ENCODE results near the gene RHOH.
A peak's percentile ranks its signal among the peaks of the same experiment; 100 is the strongest.

- TF ChIP-seq RAD51 (IDR thresholded peaks at IDR 0.05) (no peak), USF2 (IDR thresholded peaks at IDR 0.05; ENCODE audit: borderline replicate concordance, low read depth, low read length) (no peak), POLR2A (IDR thresholded peaks at IDR 0.05; ENCODE audit: low read depth, low read length) (peak; percentile 81), EED (IDR thresholded peaks at IDR 0.05; ENCODE audit: low read depth) (peak; percentile 48; the same call in 1 of the 2 replicates), PAX8 (IDR thresholded peaks at IDR 0.05) (no peak), SP1 (IDR thresholded peaks at IDR 0.05; ENCODE audit: low read depth, low read length) (no peak), SUZ12 (IDR thresholded peaks at IDR 0.05; ENCODE audit: unreplicated experiment) (no peak), CHD1 (IDR thresholded peaks at IDR 0.05; ENCODE audit: low read depth, low read length) (no peak), PBX3 (IDR thresholded peaks at IDR 0.05; ENCODE audit: insufficient replicate concordance, low read depth, low read length) (no peak)
These were observed 3.7 kb upstream of the RHOH start for GRCh38 chr4:40193016-40193571.

Data from GM12878 (cell line).